ENCODE results near the gene HYAL3.
"Not testable (repeated sequence)": the region's sequence is repeated elsewhere in the genome, so short reads cannot be mapped to it uniquely, and the experiment has no call there.

The HYAL3 gene

DNA sequence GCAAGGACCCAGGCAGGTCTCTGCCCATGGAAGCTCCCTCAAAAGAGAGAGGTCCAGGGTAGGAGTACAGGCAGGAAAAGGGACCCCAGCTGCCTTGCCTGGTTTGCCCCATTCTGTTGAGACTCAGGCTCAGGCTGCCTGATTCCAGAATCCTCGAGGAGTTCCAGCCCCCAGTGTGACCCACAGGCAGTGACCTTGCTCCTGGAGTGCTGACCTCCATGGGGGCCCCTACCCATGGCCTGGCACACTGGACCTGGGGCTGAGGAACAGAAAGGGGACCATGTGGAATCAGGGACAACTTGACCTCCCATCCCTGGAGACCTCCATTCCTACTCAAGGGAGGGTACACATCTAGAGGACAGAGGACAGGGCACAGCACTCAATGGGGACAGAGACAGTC is 33.6 kb downstream of the HYAL3 start:
- TF ChIP-seq, protein P1, sequence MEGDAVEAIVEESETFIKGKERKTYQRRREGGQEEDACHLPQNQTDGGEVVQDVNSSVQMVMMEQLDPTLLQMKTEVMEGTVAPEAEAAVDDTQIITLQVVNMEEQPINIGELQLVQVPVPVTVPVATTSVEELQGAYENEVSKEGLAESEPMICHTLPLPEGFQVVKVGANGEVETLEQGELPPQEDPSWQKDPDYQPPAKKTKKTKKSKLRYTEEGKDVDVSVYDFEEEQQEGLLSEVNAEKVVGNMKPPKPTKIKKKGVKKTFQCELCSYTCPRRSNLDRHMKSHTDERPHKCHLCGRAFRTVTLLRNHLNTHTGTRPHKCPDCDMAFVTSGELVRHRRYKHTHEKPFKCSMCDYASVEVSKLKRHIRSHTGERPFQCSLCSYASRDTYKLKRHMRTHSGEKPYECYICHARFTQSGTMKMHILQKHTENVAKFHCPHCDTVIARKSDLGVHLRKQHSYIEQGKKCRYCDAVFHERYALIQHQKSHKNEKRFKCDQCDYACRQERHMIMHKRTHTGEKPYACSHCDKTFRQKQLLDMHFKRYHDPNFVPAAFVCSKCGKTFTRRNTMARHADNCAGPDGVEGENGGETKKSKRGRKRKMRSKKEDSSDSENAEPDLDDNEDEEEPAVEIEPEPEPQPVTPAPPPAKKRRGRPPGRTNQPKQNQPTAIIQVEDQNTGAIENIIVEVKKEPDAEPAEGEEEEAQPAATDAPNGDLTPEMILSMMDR (IDR thresholded peaks at IDR 0.05; ENCODE audit: low read depth, low read length), result no peak
- no peak for DNase-seq (ENCODE audit: extremely low read depth, low read depth)

DNA sequence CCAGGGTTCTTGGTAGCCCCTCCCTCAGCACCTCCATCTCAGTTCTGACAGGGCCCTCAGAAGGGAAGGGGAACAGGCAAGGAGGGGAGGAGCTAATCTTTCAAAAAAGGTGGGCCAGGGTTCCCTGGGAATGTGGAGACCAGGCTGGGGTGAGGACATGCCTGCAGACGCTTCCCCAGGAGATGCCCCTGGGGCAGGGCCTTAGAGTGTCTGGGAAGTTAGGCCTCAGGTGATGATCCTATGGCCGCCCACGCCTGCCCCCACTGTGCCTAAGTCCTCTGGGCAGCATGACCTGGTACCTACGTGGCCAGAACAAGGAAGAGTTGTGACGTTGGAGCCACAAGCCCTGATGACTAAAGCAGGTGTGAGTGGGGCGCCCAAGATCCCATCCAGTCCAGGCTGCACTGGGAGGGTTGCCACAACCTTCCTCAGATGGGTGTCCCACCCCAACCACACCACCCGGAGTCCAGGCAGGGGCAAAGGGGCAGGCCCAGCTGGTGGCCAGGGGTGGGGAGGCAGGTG is 34.2 kb downstream of the HYAL3 start:
- TF ChIP-seq, protein P1 (IDR thresholded peaks at IDR 0.05; ENCODE audit: low read depth, low read length), result no peak

DNA sequence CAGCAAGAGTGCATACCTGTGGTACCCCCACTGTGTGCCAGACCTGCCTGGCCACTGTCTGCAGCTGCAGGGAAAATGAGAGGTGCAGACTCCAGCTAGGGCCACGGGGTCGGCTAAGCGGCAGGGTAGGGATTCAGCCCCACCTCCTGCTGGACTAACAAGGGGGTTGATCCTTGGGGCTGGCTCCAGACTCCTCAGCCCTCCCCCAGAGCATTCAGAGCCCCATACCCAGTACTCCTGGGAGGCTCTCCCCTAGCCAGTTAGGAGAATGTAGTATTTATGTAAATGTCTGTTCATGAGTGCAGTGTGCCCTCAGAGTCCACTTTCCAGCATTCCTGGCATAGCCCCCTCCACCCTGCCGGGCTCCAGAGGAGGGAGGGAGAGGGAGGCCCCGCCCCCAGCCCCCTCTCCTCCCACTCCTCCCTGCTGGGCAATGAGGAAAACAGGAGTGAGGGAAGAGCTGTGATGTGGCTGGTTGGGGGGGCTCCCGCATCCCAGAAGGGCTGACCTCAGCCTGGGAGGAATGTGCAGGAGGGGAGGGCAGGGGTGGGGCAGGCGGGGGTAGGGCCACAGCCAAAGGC is 34.7 kb downstream of the HYAL3 start:
- peak; percentile 85 for DNase-seq (ENCODE audit: extremely low read depth, low read depth)

More for the DNA sequence above, 34.2 kb downstream of the HYAL3 start:
- DNase-seq (ENCODE audit: extremely low read depth, low read depth), result no peak

DNA sequence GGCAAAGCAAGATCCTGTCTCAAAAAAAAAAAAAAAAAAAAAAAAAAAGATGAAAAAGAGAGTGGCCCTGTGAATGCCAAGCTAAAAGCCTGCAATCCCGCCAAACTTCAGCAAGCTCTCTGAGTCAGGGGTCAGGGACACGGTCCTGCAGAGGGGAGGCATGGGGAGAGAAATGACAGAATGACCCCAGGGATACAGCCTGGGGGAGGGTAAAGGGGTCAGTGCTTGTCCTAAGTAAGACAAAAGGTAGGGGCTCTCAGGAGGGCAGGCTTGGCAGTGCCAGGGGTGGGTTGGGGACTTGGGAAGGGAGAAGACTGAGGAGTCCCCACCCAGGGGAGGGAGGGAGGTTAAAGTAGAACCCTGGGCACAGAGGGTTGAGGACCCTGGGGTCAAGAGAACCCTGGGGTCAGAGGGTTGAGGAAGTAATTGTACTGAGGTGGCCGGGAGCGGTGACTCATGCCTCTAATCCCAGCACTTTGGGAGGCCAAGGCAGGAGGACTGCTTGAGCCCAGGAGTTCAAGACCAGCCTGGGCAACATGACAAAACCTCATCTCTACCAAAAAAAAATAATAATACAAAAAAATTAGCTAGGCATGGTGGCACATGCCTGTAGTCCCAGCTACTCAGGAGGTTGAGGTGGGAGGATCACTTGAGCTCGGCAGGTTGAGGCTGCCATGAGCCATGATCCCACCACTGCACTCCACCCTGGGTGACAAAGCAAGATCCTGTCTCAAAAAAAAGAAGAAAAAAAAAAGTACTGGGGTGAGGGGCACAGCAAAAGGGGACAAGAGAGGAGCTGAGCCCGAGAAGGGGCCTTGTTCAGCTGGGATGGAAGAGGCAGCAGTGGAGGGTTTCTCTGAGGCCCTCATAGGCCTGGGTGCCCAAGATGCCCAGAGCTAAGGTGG is 35.5 kb downstream of the HYAL3 start:
- no peak for DNase-seq (ENCODE audit: extremely low read depth, low read depth)
- TF ChIP-seq, protein P1 (IDR thresholded peaks at IDR 0.05; ENCODE audit: low read depth, low read length), result no peak

More for the DNA sequence above, 34.7 kb downstream of the HYAL3 start:
- TF ChIP-seq, protein P1 (IDR thresholded peaks at IDR 0.05; ENCODE audit: low read depth, low read length), result no peak; the same call in 1 of the 2 replicates

DNA sequence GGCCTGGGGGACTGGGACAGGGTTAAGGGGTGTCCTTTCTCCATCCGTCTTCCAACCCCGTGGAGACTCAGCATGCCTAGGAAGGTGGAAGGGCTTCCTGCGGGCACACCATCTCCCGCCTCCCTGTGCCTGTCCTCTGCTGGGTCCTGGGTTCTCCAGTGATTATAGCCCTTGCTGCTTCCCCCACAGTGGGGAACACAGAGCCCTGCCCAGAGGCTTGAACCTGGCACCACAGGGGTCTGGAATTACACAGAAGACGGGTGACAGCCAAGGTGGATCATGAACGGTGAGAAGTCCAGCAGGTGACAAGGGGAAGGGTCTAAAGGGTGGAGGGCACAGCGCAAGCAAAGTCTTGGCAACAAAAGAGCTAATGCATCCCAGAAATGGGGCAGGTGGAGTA is 36.4 kb downstream of the HYAL3 start:
- no peak for DNase-seq (ENCODE audit: extremely low read depth, low read depth)
- TF ChIP-seq, protein P1 (IDR thresholded peaks at IDR 0.05; ENCODE audit: low read depth, low read length), result no peak

DNA sequence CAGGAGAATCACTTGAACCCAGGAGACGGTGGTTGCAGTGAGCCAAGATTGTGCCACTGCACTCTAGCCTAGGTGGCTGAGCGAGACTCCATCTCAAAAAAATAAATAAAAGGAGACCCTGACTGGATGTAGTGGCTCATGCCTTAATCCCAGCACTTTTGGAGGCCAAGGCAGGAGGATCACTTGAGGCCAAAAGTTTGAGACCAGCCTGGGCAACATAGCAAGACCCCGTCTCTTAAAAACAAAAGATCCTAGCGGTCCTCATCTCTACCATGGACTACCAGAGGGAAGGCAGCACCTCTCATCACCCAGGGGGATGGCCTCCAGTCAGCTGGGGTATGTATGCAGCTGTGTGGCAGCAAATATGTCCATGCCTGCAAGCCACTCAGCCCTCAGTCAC is 37.0 kb downstream of the HYAL3 start:
- DNase-seq (ENCODE audit: extremely low read depth, low read depth), result not testable (repeated sequence)

DNA sequence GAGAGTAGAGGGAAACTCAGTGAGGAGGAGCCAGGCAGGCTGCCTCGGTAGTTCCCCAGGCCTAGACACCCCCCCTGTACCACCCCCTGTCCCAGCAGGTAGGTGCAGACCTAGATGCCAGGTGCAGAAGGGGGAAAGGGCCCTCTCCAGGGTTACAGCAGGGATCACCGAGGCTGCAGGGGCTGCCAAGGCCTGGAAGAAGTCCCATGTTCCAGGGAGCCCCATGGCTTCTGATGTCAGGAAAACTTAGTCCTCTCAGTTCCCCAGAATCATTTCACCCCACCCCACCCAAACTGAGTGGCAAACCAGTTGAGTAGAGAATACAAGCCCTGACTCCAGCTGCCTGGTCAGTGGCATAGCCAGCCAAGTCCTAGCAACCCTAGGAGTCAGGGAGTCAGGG is 37.7 kb downstream of the HYAL3 start:
- TF ChIP-seq, protein P1 (IDR thresholded peaks at IDR 0.05; ENCODE audit: low read depth, low read length), result no peak
- DNase-seq (ENCODE audit: extremely low read depth, low read depth), result no peak

Measured in AG09319 (cell line).